Tibial nerve (tissue), 4 donors: ENCODE results near the gene ALPK3. TPM values are rescaled to one million over a fixed set of nuclear protein-coding genes. Genes with fewer than 3 reads are reported as not detected.

Experiments
- DNase-seq, 2 donors: peaks; one replicate each; pipeline ENCODE4 v3.0.0-alpha.2; 2019; ENCODE audit warnings: low spot score in 2 of 2
- H3K27ac ChIP-seq, 4 donors: fragments of 200-600 bp; sonication (generic) in 3 of 4; one replicate each; pipeline ENCODE4 v1.5.1; 2017 to 2019; ENCODE audit warnings: mild to moderate bottlenecking in 1 of 4
- H3K27me3 ChIP-seq, 2 donors: fragments of 200-600 bp; sonication (generic) in 1 of 2; one replicate each; pipeline versions ENCODE4 v1.5.1 to v1.6.0; 2017 to 2019
- H3K36me3 ChIP-seq, 3 donors: fragments of 200-600 bp; sonication (generic); one replicate each; pipeline ENCODE4 v1.5.1; 2018 to 2019
- H3K4me1 ChIP-seq, 4 donors: fragments of 200-600 bp; sonication (generic) in 3 of 4; one replicate each; pipeline ENCODE4 v1.5.1; 2017 to 2019
- H3K4me3 ChIP-seq, 4 donors: fragments of 200-600 bp; sonication (generic) in 3 of 4; one replicate each; pipeline ENCODE4 v1.5.1; 2017 to 2019; ENCODE audit warnings: mild to moderate bottlenecking in 1 of 4, moderate library complexity in 1 of 4
- H3K9me3 ChIP-seq, 4 donors: fragments of 200-600 bp; sonication (generic) in 3 of 4; one replicate each; pipeline ENCODE4 v1.5.1; 2017 to 2019
- CTCF ChIP-seq, 5 experiments: fragments of 200-600 bp in 3 of 5; fragments of 450-650 bp in 2 of 5; sonication (generic) in 3 of 5; IDR thresholded peaks; one replicate each; pipeline ENCODE4 v1.5.1; 2016 to 2019; ENCODE audit warnings: antibody characterized with exemption in 5 of 5, mild to moderate bottlenecking in 3 of 5, moderate library complexity in 2 of 5
- EP300 ChIP-seq, 2 donors: sonication (generic); formaldehyde crosslinking; IDR thresholded peaks; one replicate each; pipeline ENCODE4 v1.6.1; 2017; ENCODE audit warnings: antibody characterized with exemption in 2 of 2, mild to moderate bottlenecking in 1 of 2
- POLR2A ChIP-seq, 2 donors: fragments of 450-650 bp; IDR thresholded peaks; one replicate each; pipeline ENCODE4 v1.6.1; 2017; ENCODE audit warnings: antibody characterized with exemption in 2 of 2, mild to moderate bottlenecking in 2 of 2, moderate library complexity in 2 of 2
- WGBS, 2 donors: methylation state at CpG; one replicate each; pipeline ENCODE4 v1.1.5; 2018; 5-methylcytosine and 5-hydroxymethylcytosine counted together
- total RNA-seq, 4 donors: library from RNA; depleted of rRNA; stranded (reverse); fragments of >200 nt; gene quantifications; one replicate each; pipeline ENCODE4 v1.1.0, GENCODE V29; 2016

Gene ALPK3
- total RNA-seq, 4 donors from 2014 or later = 2.4 to 7.1 (median 4.7) TPM

- 54 to 66% methylated on average over 6 of the region's 6 CpGs for WGBS, 2 donors
- H3K4me1 ChIP-seq = peaks cover 0 to 71% (median 3%) of the 10 kb centered on the region in 4 donors
Observed at GRCh38 chr15:84826369-84826823, 9.2 kb downstream of the ALPK3 start.

GRCh38 chr15:84827246-84827645, 10.1 kb downstream of the ALPK3 start:
- TF ChIP-seq EP300 (IDR thresholded peaks at IDR 0.05) (no peak), POLR2A (IDR thresholded peaks at IDR 0.05) (no peak), CTCF (IDR thresholded peaks at IDR 0.05) (no peak)
- Histone ChIP-seq H3K4me3 (no peak overlapping the region), H3K36me3 (no peaks in the 10 kb centered on the region), H3K4me1 (peaks cover 0 to 72% (median 3%) of the 10 kb centered on the region in 4 donors), H3K27ac (peak overlapping the region in 2 of 4 donors; percentile 63 to 75), H3K27me3 (no peaks in the 10 kb centered on the region), H3K9me3 (no peaks in the 10 kb centered on the region)
- 96 to 98% methylated on average over 9 of the region's 9 CpGs for WGBS, 2 donors
- DNase-seq = no peak

More at GRCh38 chr15:84826369-84826823, 9.2 kb downstream of the ALPK3 start:
- DNase-seq = peak in 1 of 2 donors; percentile 57
- TF ChIP-seq EP300 (IDR thresholded peaks at IDR 0.05) (peak in 1 of 2 donors; percentile 80), POLR2A (IDR thresholded peaks at IDR 0.05) (no peak)
- no peaks in the 10 kb centered on the region for H3K9me3 ChIP-seq
- H3K27ac ChIP-seq = peak overlapping the region in 2 of 4 donors; percentile 60 to 75
- H3K4me3 ChIP-seq = no peak overlapping the region
- H3K36me3 ChIP-seq = no peaks in the 10 kb centered on the region
- no peaks in the 10 kb centered on the region for H3K27me3 ChIP-seq

- no peak for DNase-seq
- WGBS, 2 donors = 55 to 65% methylated on average over 14 of the region's 14 CpGs
- peak overlapping the region in 2 of 4 donors; percentile 58 to 75 for H3K27ac ChIP-seq
Observed at GRCh38 chr15:84828086-84828908, 11.1 kb downstream of the ALPK3 start.

GRCh38 chr15:84829428-84829827, 12.3 kb downstream of the ALPK3 start:
- Histone ChIP-seq H3K9me3 (no peaks in the 10 kb centered on the region), H3K4me3 (no peak overlapping the region), H3K27me3 (no peaks in the 10 kb centered on the region), H3K36me3 (no peaks in the 10 kb centered on the region), H3K27ac (no peak overlapping the region), H3K4me1 (peaks cover 0 to 72% (median 1%) of the 10 kb centered on the region in 4 donors)
- 94 to 95% methylated on average over 8 of the region's 8 CpGs for WGBS, 2 donors
- DNase-seq = no peak
- TF ChIP-seq POLR2A (IDR thresholded peaks at IDR 0.05) (no peak), CTCF (IDR thresholded peaks at IDR 0.05) (no peak), EP300 (IDR thresholded peaks at IDR 0.05) (no peak)

More at GRCh38 chr15:84828086-84828908, 11.1 kb downstream of the ALPK3 start:
- peaks cover 0 to 73% (median 1%) of the 10 kb centered on the region in 4 donors for H3K4me1 ChIP-seq
- H3K27me3 ChIP-seq = no peaks in the 10 kb centered on the region
- no peak overlapping the region for H3K4me3 ChIP-seq
- TF ChIP-seq EP300 (IDR thresholded peaks at IDR 0.05) = peak in 1 of 2 donors; percentile 24
- TF ChIP-seq CTCF (IDR thresholded peaks at IDR 0.05) = no peak
- no peak for TF ChIP-seq POLR2A (IDR thresholded peaks at IDR 0.05)
- no peaks in the 10 kb centered on the region for H3K9me3 ChIP-seq
- H3K36me3 ChIP-seq = no peaks in the 10 kb centered on the region

GRCh38 chr15:84830036-84830435, 12.9 kb downstream of the ALPK3 start:
- no peak overlapping the region for H3K4me3 ChIP-seq
- no peaks in the 10 kb centered on the region for H3K27me3 ChIP-seq
- H3K4me1 ChIP-seq = peaks cover 0 to 67% (median 1%) of the 10 kb centered on the region in 4 donors
- peak overlapping the region in 1 of 4 donors; percentile 61 for H3K27ac ChIP-seq
- no peak for DNase-seq
- WGBS, 2 donors = 72 to 75% methylated on average over 2 of the region's 2 CpGs
- no peaks in the 10 kb centered on the region for H3K9me3 ChIP-seq
- TF ChIP-seq POLR2A (IDR thresholded peaks at IDR 0.05) = no peak
- TF ChIP-seq CTCF (IDR thresholded peaks at IDR 0.05) = no peak
- TF ChIP-seq EP300 (IDR thresholded peaks at IDR 0.05) = no peak
- H3K36me3 ChIP-seq = no peaks in the 10 kb centered on the region
